ENCODE data around the gene ARL13A. TPM values are rescaled to one million over a fixed set of nuclear protein-coding genes. Genes with fewer than 3 reads are reported as not detected.

Gene ARL13A
- total and polyA plus RNA-seq, 7 donors: not detected

GRCh38 chrX:100948557-100948956 lies 21.0 kb upstream of the ARL13A start:
- Histone ChIP-seq H3K9me3 (no peaks in the 10 kb centered on the region), H3K27me3 (no peaks in the 10 kb centered on the region), H3K4me3 (no peak overlapping the region), H3K27ac (no peak overlapping the region), H3K4me1 (no peaks in the 10 kb centered on the region), H3K36me3 (no peaks in the 10 kb centered on the region)
- intact Hi-C loops (cut with DNase I): no loop called here
- no peak for DNase-seq
- TF ChIP-seq POLR2A (IDR thresholded peaks at IDR 0.05) (no peak), POLR2AphosphoS5 (IDR thresholded peaks at IDR 0.05) (no peak), EP300 (IDR thresholded peaks at IDR 0.05) (no peak)
- TF ChIP-seq, protein P1, sequence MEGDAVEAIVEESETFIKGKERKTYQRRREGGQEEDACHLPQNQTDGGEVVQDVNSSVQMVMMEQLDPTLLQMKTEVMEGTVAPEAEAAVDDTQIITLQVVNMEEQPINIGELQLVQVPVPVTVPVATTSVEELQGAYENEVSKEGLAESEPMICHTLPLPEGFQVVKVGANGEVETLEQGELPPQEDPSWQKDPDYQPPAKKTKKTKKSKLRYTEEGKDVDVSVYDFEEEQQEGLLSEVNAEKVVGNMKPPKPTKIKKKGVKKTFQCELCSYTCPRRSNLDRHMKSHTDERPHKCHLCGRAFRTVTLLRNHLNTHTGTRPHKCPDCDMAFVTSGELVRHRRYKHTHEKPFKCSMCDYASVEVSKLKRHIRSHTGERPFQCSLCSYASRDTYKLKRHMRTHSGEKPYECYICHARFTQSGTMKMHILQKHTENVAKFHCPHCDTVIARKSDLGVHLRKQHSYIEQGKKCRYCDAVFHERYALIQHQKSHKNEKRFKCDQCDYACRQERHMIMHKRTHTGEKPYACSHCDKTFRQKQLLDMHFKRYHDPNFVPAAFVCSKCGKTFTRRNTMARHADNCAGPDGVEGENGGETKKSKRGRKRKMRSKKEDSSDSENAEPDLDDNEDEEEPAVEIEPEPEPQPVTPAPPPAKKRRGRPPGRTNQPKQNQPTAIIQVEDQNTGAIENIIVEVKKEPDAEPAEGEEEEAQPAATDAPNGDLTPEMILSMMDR (IDR thresholded peaks at IDR 0.05): no peak
- 89 to 100% methylated on average over 1 of the region's 1 CpG for WGBS, 2 donors

- TF ChIP-seq EP300 (IDR thresholded peaks at IDR 0.05) (no peak), POLR2A (IDR thresholded peaks at IDR 0.05) (no peak), POLR2AphosphoS5 (IDR thresholded peaks at IDR 0.05) (no peak)
- TF ChIP-seq, protein P1 (IDR thresholded peaks at IDR 0.05): no peak
- intact Hi-C loops (cut with DNase I): no loop called here
- 81 to 90% methylated on average over 3 of the region's 3 CpGs for WGBS, 2 donors
Measured at GRCh38 chrX:100962811-100963210, 6.7 kb upstream of the ARL13A start.

GRCh38 chrX:100964362-100964761 lies 5.1 kb upstream of the ARL13A start:
- DNase-seq: no peak
- TF ChIP-seq, protein P1 (IDR thresholded peaks at IDR 0.05): no peak
- TF ChIP-seq EP300 (IDR thresholded peaks at IDR 0.05) (no peak), POLR2A (IDR thresholded peaks at IDR 0.05) (no peak), POLR2AphosphoS5 (IDR thresholded peaks at IDR 0.05) (no peak)
- intact Hi-C loops (cut with DNase I): no loop called here
- no peak overlapping the region for H3K27ac ChIP-seq
- H3K4me1 ChIP-seq: no peaks in the 10 kb centered on the region
- H3K27me3 ChIP-seq: no peaks in the 10 kb centered on the region
- no peaks in the 10 kb centered on the region for H3K36me3 ChIP-seq
- H3K4me3 ChIP-seq: no peak overlapping the region
- H3K9me3 ChIP-seq: no peaks in the 10 kb centered on the region

More at GRCh38 chrX:100962811-100963210, 6.7 kb upstream of the ARL13A start:
- no peaks in the 10 kb centered on the region for H3K27me3 ChIP-seq
- no peak overlapping the region for H3K27ac ChIP-seq
- H3K9me3 ChIP-seq: no peaks in the 10 kb centered on the region
- H3K4me1 ChIP-seq: no peaks in the 10 kb centered on the region
- H3K4me3 ChIP-seq: no peak overlapping the region
- DNase-seq: no peak
- H3K36me3 ChIP-seq: no peaks in the 10 kb centered on the region

DNA sequence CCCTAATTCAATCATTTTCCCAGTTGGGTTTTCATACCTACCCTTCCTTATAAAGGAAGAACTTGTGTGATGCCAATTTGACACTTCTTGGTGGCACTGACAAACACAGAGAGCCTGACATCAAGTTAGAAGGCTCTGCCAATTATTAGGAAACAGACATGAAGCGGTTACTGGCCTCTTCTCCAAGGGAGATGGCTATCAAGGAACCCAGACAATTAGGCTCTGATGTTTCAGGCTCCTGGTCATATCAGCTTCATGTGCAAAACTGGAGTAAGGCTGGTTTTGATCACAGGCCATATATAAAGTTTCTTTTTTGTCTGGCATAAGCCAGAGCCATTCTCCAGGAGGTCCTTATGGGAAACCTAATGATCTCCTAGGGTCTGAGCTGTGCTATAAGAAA lies 428 bp downstream of the ARL13A start:
- Histone ChIP-seq H3K36me3 (no peaks in the 10 kb centered on the region), H3K27ac (no peak overlapping the region), H3K4me1 (no peaks in the 10 kb centered on the region), H3K4me3 (no peak overlapping the region), H3K9me3 (no peaks in the 10 kb centered on the region), H3K27me3 (no peaks in the 10 kb centered on the region)
- TF ChIP-seq POLR2AphosphoS5 (IDR thresholded peaks at IDR 0.05): no peak
- TF ChIP-seq EP300 (IDR thresholded peaks at IDR 0.05): no peak
- TF ChIP-seq POLR2A (IDR thresholded peaks at IDR 0.05): no peak
- TF ChIP-seq, protein P1 (IDR thresholded peaks at IDR 0.05): no peak
- WGBS, 2 donors: 97% methylated on average over 1 of the region's 1 CpG
- intact Hi-C loops (cut with DNase I): no loop called here
- DNase-seq: no peak

- H3K27me3 ChIP-seq: no peaks in the 10 kb centered on the region
- H3K36me3 ChIP-seq: no peaks in the 10 kb centered on the region
- intact Hi-C loops (cut with DNase I): no loop called here
- no peak overlapping the region for H3K27ac ChIP-seq
- no peak overlapping the region for H3K4me3 ChIP-seq
- H3K4me1 ChIP-seq: no peaks in the 10 kb centered on the region
- TF ChIP-seq POLR2AphosphoS5 (IDR thresholded peaks at IDR 0.05): no peak
- TF ChIP-seq, protein P1 (IDR thresholded peaks at IDR 0.05): no peak
- TF ChIP-seq POLR2A (IDR thresholded peaks at IDR 0.05): no peak
- no peak for TF ChIP-seq EP300 (IDR thresholded peaks at IDR 0.05)
- 97 to 99% methylated on average over 10 to 15 of the region's 19 CpGs for WGBS, 2 donors
- no peak for DNase-seq
- no peaks in the 10 kb centered on the region for H3K9me3 ChIP-seq
Measured at GRCh38 chrX:100973411-100973810, 3.9 kb downstream of the ARL13A start.
